ENCODE measurements around the gene RPS19.

Gene RPS19

GRCh38 chr19:41859618-41860418, at the start of gene RPS19:
Gene RPS19, plus strand, starts transcription at chr19:41860255. Its CDS starts 520 bp downstream, at chr19:41860775.
- peak; percentile 92 to 97 (median 96) for DNase-seq

GRCh38 chr19:41810301-41810700, 49.8 kb upstream of the RPS19 start:
- no peak for DNase-seq

- no peak for DNase-seq
Measured at GRCh38 chr19:41811036-41811435, 49.0 kb upstream of the RPS19 start.

- DNase-seq, result no peak
Measured at GRCh38 chr19:41811981-41812380, 48.1 kb upstream of the RPS19 start.

- no peak for DNase-seq
Measured at GRCh38 chr19:41813911-41814310, 46.1 kb upstream of the RPS19 start.

GRCh38 chr19:41815301-41815700, 44.8 kb upstream of the RPS19 start:
- DNase-seq, result no peak

- DNase-seq, result no peak
Measured at GRCh38 chr19:41816761-41817160, 43.3 kb upstream of the RPS19 start.

GRCh38 chr19:41821003-41821735, 38.9 kb upstream of the RPS19 start:
- DNase-seq, result no peak

GRCh38 chr19:41837981-41838708, 21.9 kb upstream of the RPS19 start:
- DNase-seq, result no peak

- DNase-seq, result no peak
Measured at GRCh38 chr19:41839211-41839610, 20.8 kb upstream of the RPS19 start.

GRCh38 chr19:41843371-41843770, 16.7 kb upstream of the RPS19 start:
- no peak for DNase-seq

GRCh38 chr19:41844601-41845000, 15.5 kb upstream of the RPS19 start, which contains the start of gene LYPD4:
Gene LYPD4, minus strand, starts transcription at chr19:41844683. Its CDS starts 5,398 bp downstream, at chr19:41839285.
- DNase-seq, result no peak

- DNase-seq, result no peak
Measured at GRCh38 chr19:41845001-41845050, 15.2 kb upstream of the RPS19 start, which contains the start of gene DMRTC2. Gene DMRTC2, plus strand, starts transcription at chr19:41845042. Its CDS starts 2,387 bp downstream, at chr19:41847429.

- DNase-seq, result no peak
Measured at GRCh38 chr19:41845051-41845590, 14.9 kb upstream of the RPS19 start.

- DNase-seq, result no peak
Measured at GRCh38 chr19:41847351-41848105, 12.5 kb upstream of the RPS19 start.

- DNase-seq, result no peak
Measured at GRCh38 chr19:41848666-41849065, 11.4 kb upstream of the RPS19 start.

- no peak for DNase-seq
Measured at GRCh38 chr19:41849067-41849466, 11.0 kb upstream of the RPS19 start.

GRCh38 chr19:41850381-41850780, 9.7 kb upstream of the RPS19 start:
- DNase-seq, result no peak

- no peak for DNase-seq
Measured at GRCh38 chr19:41851456-41851855, 8.6 kb upstream of the RPS19 start.

- no peak for DNase-seq
Measured at GRCh38 chr19:41853344-41853743, 6.7 kb upstream of the RPS19 start.

GRCh38 chr19:41853768-41854167, 6.3 kb upstream of the RPS19 start:
- DNase-seq, result no peak

- DNase-seq, result no peak
Measured at GRCh38 chr19:41859213-41859617, 840 bp upstream of the RPS19 start.
